Breast epithelium (tissue), 3 donors: ENCODE data around the gene PPP2CA.
"Not testable (repeated sequence)": the region's sequence is repeated elsewhere in the genome, so short reads cannot be mapped to it uniquely, and the experiment has no call there.

ENCODE experiments used
- CTCF ChIP-seq, 3 donors: fragments of 450-650 bp; IDR thresholded peaks; one replicate each; pipeline ENCODE4 v1.5.1; 2016 to 2017; ENCODE audit warnings: antibody characterized with exemption in 3 of 3, mild to moderate bottlenecking in 3 of 3, moderate library complexity in 3 of 3
- POLR2A ChIP-seq: fragments of 450-650 bp; IDR thresholded peaks from one replicate; pipeline ENCODE4 v1.6.1; 2016; ENCODE audit warnings: antibody characterized with exemption, mild to moderate bottlenecking, moderate library complexity

GRCh38 chr5:134211263-134212031 lies 14.4 kb downstream of the PPP2CA start:
- not testable (repeated sequence) for TF ChIP-seq CTCF (IDR thresholded peaks at IDR 0.05); POLR2A
